ENCODE results near the gene HID1. TPM values are rescaled to one million over a fixed set of nuclear protein-coding genes. Genes with fewer than 3 reads are reported as not detected.

The HID1 gene
- total RNA-seq, 1 experiment from 2014 or later, result 12.7 TPM

DNA sequence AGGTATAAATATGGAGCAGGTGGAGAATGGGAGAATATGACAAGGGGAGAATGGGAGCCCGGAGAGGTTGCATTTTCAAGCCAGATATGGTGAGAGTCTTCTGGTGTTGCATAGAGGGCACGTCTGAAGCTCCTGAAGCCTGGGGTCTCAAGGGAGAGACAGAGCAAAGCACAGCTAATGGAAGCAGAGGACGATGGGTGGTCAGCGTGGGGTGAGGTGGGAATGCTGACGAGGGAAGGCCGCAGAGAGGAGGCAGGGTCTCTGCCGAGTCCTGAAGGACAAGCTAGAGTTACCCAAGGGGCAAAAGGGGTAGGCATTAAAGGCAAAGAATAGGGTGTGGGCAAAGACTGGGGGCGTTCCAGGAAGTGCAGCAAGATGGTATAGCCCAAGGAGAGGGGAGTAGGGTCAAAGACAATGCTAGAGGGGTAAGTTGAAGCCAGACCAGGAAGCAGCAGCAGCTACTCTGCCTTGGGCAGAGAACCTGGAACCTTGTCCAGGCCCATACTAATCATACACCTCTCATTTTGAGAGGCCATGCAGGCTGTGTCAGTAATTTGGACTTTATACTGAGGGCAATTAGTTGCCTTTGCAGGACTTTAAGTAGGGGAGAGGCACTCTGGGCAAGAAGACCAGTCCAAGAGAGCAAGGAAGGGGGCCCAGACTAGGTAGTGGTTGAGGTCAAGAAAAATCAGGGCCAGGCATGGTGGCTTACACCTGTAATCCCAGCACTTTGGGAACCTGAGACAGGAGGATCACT lies 34.2 kb downstream of the HID1 start:
- Mint-ChIP-seq H3K27me3 (ENCODE audit: low read depth) (peaks cover 86% of the 10 kb centered on the region), H3K27ac (no peak overlapping the region; a peak in 1 of 7 replicates), H3K9me3 (no peaks in the 10 kb centered on the region; a peak in 2 of 5 replicates), H3K4me3 (no peak overlapping the region), H3K36me3 (ENCODE audit: insufficient read depth in 1 of 3, low read depth in 3 of 3) (no peaks in the 10 kb centered on the region), H3K4me1 (peaks cover 8 to 19% of the 10 kb centered on the region in 2 experiments)
- no peak overlapping the region for H3K14ac ChIP-seq (ENCODE audit: insufficient read depth, low read length)
- no peak overlapping the region for H2BK5ac ChIP-seq (ENCODE audit: insufficient read length, low read length)
- H3K4me1 ChIP-seq (ENCODE audit: insufficient read depth, low read length), result no peaks in the 10 kb centered on the region; the same call in 1 of the 2 replicates
- no peak overlapping the region for H3K23ac ChIP-seq (ENCODE audit: insufficient read length, low read depth, low read length)
- TF ChIP-seq CTCF (conservative IDR thresholded peaks at IDR 0.05), result no peak
- H3K4me2 ChIP-seq (ENCODE audit: insufficient read depth, insufficient read length, low read length), result no peak overlapping the region
- no peak overlapping the region for H4K8ac ChIP-seq (replicated peaks; ENCODE audit: insufficient read length, low read depth, low read length)
- no peaks in the 10 kb centered on the region for H4K20me1 ChIP-seq (ENCODE audit: control insufficient read depth, insufficient read depth, insufficient read length)
- H2AK5ac ChIP-seq (ENCODE audit: insufficient read length, low read length), result no peak overlapping the region
- H4K5ac ChIP-seq (ENCODE audit: insufficient read length, low read depth, low read length), result no peak overlapping the region
- WGBS (ENCODE audit: extremely low coverage, insufficient read length, low lambda C conversion rate), result no CpG with 5 or more reads among the region's 8 CpGs
- H2AFZ ChIP-seq (ENCODE audit: low read length), result no peak overlapping the region
- H3K18ac ChIP-seq (ENCODE audit: insufficient read length, low read depth, low read length), result no peak overlapping the region
- H2BK15ac ChIP-seq (ENCODE audit: low read depth, low read length), result no peak overlapping the region
- no peak overlapping the region for H3K9ac ChIP-seq (ENCODE audit: extremely low read depth, insufficient read length, low read length)
- H3K9me3 ChIP-seq (ENCODE audit: control insufficient read depth, low read depth, low read length), result no peaks in the 10 kb centered on the region
- no peak overlapping the region for H2BK120ac ChIP-seq (ENCODE audit: low read depth, low read length, poor library complexity, severe bottlenecking)
- no peak overlapping the region for H2BK20ac ChIP-seq (ENCODE audit: low read depth, low read length, poor library complexity, severe bottlenecking)
- no peak overlapping the region for H3T11ph ChIP-seq (ENCODE audit: low read length)
- H3K56ac ChIP-seq (ENCODE audit: insufficient read length, low read depth, low read length), result no peak overlapping the region
- H3K27ac ChIP-seq (ENCODE audit: insufficient read length, low read depth, low read length), result no peak overlapping the region
- no peak for DNase-seq
- H3K79me1 ChIP-seq (ENCODE audit: insufficient read depth, low read depth, low read length, poor library complexity, severe bottlenecking), result no peaks in the 10 kb centered on the region
- H3K4ac ChIP-seq (ENCODE audit: low read depth, low read length), result no peak overlapping the region
- peaks cover 14% of the 10 kb centered on the region for H3K23me2 ChIP-seq (ENCODE audit: insufficient read length, low read depth, low read length, poor library complexity, severe bottlenecking)
- H3K79me2 ChIP-seq (ENCODE audit: insufficient read depth, low read length), result no peaks in the 10 kb centered on the region
- H3K27me3 ChIP-seq (ENCODE audit: insufficient read depth, low read length), result peaks cover 32% of the 10 kb centered on the region
- H4K91ac ChIP-seq (ENCODE audit: insufficient read length, low read depth, low read length), result no peak overlapping the region
- no peak overlapping the region for H2BK12ac ChIP-seq (ENCODE audit: insufficient read length, low read depth, low read length)

All from H9 (cell line).